HG02610 (cell line): ENCODE measurements around the gene KRTAP5-5.
"Not testable (repeated sequence)": the region's sequence is repeated elsewhere in the genome, so short reads cannot be mapped to it uniquely, and the experiment has no call there.

Experiments
- ATAC-seq: cut with Tn5 transposase; IDR thresholded peaks from one replicate; pipeline ENCODE4 v1.9.1; 2021; ENCODE audit warnings: mild to moderate bottlenecking, moderate library complexity; ENCODE audit not compliant: unreplicated experiment

The KRTAP5-5 gene

DNA sequence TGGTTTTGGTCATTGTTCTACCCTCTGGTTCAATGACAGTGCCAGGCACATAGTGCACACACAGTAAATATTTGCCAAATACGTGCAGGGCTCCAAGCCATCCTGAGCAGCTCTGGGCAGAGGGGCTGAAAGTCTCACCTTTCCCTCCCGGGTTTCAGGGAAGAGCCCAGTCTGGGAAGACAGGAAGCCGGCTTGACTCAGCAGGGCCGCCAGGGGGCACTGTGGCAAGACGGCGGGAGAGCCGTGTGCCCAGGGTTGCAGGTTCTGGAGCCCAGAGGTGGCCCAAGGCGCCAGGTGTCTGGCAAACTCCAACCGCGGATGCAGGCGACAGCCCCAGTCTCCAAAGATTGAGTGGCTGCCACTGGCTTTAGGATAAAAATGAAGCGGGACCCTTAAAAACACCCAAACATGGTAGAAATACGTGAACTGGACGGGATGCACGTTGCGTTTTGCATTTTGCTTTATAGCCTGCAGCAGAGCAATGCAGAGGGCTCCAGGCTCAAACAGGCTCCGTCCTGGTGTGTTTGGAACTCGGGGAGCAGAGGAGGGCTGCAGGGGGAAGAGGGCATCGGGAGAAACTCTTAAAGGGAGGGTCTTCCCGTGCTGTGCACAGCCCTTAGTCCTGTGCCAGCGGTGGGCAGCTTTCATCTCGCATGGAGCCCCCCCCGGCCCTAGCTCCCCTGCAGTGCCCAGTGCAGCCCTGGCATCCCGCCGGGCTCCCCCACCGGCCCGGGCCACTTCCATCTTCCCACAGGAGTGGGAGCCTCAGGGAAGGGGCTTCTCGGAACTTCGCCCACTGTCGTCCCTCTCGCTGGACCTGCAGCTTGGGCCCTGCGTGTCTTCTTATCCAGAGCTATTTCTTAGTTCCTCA is 10.7 kb downstream of the KRTAP5-5 start:
- ATAC-seq = no peak

DNA sequence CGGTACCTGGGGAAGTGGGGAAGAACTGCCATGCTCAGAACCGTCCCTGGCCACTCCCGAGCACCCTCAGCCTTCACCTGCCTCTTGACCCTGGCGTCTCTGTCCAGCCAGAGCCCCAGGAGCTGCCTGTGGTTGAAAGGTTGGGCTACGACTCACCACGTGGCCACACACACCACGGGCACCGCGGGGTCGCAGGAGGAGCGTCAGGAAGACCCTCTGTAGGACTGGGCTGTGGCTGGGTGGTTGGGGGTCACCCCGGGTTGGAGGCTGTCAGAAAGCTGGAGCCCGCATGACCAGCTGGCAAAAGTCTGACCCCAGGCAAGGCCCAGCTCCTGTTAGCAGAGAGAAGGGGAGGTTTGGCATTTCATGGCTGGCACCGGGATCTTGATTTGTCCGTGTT is 11.5 kb downstream of the KRTAP5-5 start:
- ATAC-seq = no peak

DNA sequence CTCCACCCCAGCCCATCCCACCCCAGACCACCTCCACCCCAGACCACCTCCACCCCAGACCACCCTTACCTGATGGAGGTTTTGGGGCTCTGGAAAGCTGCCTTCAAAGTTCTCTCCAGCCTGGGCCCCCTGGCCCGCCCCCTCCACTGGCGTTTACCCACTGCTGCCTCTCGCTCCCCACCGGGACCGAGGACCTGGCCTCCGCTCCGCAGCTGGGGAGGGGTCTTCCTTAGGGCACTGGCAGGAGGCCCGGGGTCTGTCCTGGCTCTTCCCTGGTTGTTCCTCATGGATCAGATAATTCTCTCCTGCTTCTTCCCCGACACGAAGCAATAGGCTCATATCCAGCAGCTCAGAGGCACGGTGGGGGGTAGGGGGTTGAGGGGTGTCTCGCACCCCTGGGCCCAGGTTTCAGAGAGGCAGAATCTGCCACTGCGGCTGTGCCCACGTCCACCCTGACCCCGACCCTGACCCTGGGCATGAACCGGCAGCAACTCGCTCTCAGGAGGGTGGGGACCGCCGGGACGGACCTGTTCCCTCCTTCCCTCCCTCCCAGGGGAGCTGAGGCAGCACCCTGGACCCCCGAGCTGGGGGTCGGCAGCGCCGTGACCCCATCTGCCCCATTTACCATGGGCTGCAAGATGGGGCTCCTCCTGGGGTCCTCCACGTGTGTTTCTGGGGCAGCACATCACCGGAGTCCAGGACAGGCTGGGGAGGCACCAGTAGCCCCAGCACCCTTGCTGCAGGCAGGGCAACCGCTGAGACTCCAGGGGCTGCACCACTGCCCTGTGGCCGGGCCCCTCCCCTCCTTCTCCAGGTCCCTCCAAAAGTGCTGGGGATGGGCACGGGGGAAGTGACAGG is 12.9 kb downstream of the KRTAP5-5 start:
- no peak for ATAC-seq

DNA sequence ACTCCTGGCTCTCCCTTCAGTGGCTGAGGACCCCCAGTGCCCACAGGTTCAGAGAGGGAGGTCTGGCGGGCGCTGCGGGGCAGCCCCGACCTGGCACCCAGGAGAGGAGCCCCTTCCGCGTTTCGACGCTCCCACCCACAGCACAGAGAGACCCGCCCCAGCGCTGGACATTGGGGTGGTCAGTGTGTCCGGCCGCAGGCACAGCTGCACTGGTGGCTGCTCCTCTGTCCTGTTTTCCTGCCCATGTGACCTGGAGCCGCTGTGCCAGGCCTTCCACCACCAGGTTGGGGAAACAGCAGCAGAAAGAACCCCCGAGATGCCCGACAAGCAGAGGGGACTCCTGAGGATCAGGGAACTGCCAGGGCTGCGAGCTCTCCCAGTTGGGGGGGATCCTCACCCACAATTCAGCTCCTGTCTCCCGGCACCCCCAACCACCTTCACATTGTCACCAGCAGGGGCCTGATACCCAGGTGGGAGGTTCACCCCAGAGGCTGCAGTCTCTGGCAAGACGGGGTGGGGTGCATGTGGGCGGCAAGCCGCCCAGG is 13.6 kb downstream of the KRTAP5-5 start:
- ATAC-seq = no peak

DNA sequence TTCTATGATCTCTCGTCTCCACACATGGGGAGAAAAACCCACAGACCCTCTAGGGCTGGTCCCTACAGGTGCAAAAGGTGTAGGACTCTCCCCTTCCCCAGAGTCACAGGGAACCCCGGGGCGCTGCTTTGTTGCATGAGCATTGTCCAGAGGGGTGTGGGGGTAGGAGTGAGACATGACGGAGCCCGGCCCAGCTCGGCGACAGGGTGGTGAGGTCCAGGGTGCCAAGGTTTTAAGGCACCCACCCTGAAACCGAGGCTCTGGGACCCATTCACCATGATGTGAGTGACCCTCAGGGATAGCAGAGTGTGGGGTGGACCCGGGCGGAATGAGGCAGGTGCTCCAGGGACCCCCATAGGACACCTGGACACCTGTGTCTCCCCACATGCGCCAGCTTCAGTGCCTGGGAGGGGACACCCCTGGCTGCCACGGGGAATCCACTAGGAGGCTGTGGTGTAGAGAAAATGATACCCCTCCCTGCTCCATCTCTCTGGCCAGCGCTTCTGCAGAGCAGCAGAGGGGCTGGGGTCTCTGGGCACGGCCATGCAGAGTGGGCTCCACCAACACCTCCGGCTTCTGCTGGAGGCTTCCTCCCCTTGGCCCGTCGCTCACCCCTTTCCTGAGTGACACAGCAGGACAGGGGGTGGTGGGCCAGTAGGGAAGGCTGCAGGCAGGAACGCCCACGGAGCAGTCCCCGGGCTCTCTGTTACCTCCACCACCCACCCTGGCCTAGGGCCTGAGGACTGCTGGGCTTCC is 15.2 kb downstream of the KRTAP5-5 start:
- no peak for ATAC-seq

DNA sequence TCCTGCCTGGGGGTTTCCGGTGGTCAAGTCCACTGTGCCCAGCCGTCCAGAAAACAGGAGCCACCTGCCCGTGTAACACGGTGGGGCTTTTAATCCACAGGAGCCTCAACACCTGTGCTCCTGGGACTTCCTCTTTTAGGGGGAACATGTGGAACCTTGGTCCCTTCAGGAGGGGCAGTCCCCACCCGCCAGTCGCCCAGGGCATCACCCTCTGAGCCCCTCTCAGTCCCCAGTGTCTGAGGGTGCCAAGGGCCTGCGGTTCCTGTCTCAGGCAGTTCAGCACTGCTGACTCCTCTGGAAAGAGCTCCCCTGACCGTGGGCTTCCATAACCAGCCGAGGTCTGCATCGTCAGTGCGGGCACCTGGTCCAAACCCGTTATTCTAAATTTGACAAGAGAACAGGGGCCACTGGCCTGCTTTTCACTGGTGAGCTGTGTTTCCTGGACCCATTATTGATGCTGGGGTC is 15.8 kb downstream of the KRTAP5-5 start:
- no peak for ATAC-seq

DNA sequence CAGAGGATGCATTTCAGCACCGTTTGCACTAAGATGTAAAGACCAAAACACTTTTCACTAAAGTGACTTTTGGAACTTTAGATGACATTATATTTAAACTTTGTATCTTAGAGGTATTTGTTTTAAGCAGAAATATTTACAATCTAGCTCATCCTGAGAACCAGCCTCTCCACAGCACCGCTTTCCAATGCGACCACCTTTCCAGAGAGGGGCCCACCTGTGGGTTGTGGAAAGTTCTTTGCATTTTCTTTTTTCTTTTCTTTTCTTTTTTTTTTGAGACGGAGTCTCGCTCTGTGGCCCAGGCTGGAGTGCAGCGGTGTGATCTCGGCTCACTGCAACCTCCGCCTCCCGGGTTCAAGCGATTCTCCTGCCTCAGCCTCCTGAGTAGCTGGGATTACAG is 17.0 kb downstream of the KRTAP5-5 start:
- not testable (repeated sequence) for ATAC-seq

DNA sequence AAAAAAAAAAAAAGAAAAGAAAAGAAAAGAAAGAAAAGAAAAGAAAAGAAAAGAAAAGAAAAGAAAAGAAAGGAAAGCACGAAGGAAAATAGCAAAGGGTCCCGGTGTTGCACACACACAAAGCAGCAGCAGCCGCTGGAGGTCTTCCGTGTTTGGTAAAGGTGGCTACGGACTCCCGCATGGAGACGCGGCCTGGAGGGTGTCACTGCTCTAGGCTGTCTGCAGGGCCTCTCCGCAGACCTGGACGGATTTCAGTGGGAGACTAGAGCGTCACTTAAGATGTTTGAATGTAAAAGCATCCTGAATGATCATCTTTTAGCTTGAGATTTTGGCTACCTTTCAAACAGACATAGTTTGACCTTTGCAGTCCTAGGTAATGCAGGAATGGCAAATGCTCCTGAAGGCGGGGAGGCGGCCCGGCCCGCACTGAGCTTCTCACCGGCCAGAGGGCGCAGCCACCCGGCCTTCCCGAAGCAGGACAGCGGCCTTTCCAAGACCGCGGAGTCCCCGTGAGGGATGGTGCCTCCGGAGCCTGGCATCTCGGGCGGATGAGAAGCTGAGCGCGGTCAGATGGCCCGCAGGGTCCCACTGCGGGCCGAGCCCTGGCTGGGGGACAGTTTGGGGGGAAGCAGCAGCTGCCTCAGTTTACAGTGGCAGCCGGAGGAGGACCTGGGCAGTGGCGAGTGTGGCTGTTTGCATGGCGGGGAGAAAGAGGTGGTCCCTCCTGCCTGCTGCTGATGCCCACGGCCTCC is 18.5 kb downstream of the KRTAP5-5 start:
- ATAC-seq = no peak

DNA sequence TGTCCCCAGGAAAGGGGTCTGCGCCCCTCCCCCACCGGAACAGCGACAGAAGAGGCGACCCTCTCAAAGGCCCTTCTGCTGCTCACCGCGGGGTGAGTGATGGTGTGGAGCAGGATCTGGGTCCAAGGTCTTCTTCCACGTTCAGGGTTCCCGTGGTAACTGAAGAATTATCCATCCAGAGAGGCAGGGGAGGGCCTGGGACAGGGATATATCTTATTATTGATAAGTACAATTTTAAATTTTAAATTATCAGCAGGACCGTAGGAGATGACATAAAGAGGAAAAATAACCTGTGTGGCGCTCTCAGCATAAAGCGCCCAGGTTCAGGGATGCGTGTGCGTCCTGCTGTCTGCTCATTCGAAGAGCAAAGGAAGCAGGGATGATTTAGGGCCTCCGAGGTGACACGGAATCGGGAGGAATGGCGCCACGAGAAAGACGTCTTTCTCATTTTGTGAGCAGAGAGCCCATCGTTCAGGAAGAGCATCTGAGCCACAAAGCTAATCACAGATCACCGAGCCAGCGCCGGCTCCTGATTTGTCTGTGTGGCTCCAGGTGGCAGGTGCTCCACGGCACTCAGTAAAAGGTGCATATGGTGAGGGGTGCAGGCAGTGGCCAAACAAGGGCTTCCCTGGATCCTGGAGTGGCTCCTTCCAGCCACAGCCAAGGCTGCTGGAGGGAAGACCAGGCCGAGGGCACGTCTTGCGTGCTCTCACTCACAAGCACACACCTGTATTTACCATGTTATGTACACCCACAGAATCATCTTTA is 19.3 kb downstream of the KRTAP5-5 start:
- ATAC-seq = no peak

DNA sequence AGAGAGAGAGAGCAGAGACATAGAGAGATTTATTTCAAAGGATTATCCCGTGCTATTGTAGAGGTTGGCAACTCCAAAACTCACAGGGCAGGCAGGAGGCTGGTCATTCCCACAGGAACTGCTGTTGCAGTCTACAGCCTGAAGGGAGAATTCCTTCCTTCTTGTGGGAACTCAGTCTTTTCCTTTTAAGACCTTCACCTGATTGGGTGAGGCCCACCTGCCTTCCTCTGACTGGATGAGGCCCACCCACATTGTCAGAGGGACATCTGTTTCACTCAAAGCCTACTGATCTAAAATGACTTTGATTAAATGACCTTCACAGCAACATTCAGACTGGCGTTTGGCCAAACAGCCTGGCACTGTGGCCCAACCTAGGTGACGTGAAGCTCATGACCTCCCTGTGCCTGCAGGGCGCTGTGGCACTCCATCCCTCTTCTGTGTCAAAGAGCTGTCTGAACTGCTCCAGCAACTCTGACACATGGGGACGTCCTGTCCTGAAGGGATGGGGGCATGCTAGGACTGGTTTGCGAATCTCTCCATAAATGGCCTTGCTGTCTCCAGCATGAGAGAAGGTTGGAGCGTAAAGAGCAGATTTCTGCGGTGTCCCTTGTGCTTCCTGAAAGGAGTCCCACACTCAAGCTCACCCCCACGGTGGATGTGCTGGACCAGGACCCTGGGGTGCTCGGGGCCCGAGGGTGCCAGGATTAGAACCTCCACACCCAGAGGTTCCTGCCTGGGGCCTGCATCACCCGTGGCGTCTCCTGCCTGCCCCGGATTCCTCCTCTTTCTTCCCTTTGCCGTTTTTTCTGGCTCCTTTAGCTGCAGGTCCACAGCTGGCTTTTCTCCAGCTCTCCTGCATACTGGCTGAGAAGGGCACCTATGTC is 20.7 kb downstream of the KRTAP5-5 start:
- no peak for ATAC-seq

DNA sequence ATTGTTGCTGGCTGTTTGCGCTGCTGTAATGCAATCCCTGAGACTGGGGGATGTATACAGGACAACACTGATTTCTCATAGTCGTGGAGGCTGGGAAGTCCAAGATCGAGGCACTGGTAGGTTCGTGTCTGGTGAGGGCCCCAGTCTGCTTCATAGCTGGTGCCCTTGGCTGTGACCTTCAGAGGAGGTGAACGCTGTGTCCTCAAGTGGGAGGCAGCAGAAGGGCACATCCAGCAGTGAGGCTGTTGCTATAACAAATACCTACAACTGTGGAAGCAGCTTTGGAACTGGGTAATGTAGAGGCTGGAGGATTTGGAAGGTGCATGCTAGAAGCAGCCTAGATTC is 21.3 kb downstream of the KRTAP5-5 start:
- ATAC-seq = no peak

DNA sequence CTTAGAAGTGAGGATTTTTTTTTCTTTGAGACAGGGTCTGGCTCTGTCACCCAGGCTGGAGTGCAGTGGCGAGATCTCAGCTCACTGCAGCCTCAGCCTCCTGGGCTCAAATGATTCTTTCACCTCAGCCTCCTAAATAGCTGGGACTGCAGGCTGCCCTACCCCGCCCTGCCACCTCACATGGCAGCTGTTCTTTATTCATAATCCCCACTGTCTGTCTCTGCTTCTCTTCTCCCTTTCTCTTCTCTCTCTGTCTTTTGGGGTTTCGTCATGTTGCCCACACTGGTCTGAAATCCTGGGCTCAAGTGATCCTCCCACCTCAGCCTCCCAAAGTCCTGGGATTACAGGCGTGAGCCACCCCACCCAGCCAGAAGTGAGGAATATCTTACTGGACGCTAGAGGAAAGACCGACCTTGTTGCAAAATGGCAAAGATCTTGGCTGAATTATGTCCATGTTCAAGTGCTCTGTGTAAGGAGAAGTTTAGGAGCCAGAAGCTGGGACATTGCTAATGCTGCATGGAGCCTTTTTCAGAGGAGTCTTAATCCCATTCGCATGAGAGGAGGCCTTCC is 21.9 kb downstream of the KRTAP5-5 start:
- ATAC-seq = no peak

DNA sequence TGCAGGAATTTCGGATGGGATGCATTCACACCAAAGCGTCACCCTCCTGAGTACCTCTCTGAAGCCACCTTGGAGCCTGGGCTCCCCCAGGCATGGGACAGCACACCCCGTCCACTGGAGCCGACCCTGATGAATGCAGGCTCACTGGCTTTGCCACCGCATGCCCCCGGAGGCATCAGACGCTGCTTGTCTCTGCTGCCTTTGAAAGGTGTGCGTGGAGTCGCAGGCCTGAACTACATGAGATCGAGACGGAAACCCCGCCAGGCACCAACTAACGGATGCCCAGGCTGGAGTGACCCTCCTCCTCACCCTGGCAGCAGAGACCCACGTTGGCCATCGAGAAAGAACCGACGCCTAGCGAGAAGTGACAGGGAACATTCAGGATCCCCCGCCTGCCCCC is 22.5 kb downstream of the KRTAP5-5 start:
- no peak for ATAC-seq

DNA sequence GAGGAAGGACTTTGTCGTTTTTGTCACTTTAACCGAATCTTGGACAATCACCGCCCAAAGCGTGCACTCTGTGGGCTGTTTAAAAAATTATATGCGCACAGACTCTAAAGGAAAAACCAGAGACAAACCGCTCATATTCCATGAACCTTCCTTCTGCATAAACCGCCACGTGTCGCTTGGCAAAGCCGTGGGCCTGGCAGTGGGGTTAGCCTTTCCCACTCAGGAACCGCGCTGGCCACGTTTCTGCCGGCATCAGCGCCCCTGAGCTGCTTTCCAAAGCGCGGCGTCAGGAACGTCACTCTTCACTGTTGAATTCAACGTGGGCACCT is 22.8 kb downstream of the KRTAP5-5 start:
- ATAC-seq = no peak

DNA sequence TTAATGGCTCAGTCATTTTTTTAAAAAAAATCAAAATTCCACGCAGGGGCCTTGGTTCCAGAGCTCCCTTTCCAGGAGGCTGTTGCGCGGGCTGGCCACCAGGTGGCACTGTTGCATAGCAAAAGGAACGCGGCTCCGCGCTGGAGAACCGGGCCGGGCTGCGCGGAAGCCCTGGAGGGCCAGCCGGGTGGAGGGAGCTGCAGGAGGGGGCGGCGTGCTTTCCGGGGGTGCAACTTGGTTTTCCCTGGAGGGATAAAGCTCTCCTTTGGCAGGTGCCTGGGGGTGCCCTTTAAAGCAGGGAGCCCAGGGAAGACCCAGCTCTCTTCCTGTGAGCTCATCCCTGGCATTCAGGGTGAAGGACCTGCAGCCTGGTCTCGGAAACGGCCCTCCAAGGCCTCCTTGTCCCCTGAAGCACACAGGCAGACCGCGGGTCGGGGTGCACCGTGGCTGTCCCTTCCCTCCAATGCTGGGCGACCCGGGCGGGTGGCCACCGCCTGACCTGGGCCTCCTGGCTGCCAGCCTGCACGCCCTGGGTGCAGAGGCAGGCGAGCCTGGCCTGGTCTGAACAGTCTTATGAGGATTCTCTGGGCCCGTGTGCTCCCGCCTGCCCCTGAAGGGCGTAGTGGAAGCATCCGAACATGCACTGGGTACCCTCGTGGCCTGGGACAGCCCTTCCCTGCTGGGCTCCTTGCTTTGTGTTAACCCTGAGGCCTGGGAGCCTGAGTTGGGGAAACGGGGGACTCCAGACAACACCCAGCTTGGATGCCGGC is 23.4 kb downstream of the KRTAP5-5 start:
- ATAC-seq = no peak

DNA sequence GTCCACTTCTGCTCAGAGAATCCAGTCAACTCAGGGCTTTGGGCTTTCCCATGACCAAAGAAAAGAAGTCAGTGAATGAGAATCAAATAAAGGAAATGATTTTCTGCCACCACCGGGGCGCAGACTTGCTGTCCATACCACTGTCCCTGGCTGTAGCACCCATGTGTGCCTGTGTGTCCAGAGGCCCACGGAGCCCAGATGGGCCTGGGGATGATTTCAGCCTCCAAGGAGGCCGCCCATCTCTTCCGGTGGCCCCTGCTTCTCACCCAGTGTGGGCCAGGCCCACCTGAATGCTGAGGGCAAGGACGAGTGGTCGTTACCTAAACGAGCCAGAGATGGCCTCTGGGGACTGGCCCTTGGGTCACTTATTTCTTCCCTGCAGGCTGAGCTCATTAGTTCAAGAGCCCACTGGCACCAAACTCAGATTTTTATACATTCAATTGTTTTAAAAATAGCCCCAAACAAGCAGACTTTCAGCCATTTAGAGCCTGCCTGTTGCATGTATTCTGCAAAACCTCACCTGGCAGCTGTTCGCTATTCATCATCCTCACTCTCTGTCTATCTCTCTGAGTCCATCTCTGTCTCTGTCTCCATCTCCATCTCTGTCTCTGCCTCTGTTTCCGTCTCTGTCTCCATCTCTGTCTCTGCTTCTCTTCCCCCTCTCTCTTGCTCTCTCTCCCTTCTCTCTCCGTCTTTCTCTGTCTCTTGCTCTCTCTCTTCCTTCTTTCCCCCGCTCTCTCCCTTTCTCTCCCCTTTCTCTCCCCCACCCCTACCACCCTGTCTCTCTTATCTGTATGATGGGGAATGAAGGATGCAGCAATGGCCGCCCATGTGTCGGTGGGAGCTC is 24.2 kb downstream of the KRTAP5-5 start:
- ATAC-seq = no peak
